ENCODE measurements around the gene TP53INP2. TPM values are rescaled to one million over a fixed set of nuclear protein-coding genes. Genes with fewer than 3 reads are reported as not detected.

The TP53INP2 gene
- total and polyA plus RNA-seq, 9 of the 15 experiments (the other 6 are each of a cell fraction or from before 2014, with no cell fraction given): 0.43 to 5.0 (median 1.3) TPM

GRCh38 chr20:34715384-34715783 is 11.2 kb downstream of the TP53INP2 start:
- CTCF ChIA-PET (ENCODE audit: low intra/inter-chr PET ratio): no interaction called here
- no TSS peak for BruUV-seq (replicated peaks)
- in situ Hi-C loops (cut with MboI): no loop called here

GRCh38 chr20:34716921-34717229 is 12.7 kb downstream of the TP53INP2 start:
- no peak for FAIRE-seq
- POLR2A ChIA-PET: interaction anchor here (1.1 kb wide), 1 partner anchor 21 kb away, joined by 3 read pairs; no protein-coding TSS in a partner anchor

More at GRCh38 chr20:34715384-34715783, 11.2 kb downstream of the TP53INP2 start:
- Histone ChIP-seq H3K4me3 (no peak overlapping the region), H3K9me1 (ENCODE audit: control insufficient read depth, insufficient read depth, low read length) (no peaks in the 10 kb centered on the region), H4K20me1 (replicated peaks; ENCODE audit: control insufficient read depth, insufficient read depth, low read length) (0 out of 2 replicates have a peak, but pooled peaks cover 2% of the 10 kb centered on the region), H2AFZ (ENCODE audit: low read depth, low read length) (no peak overlapping the region), H3K36me3 (ENCODE audit: control insufficient read depth, insufficient read depth, low read length) (peaks cover 16% of the 10 kb centered on the region; the same call in 2 of the 3 replicates), H3K4me2 (ENCODE audit: insufficient read depth, low read length) (no peak overlapping the region), H3K4me1 (replicated peaks in 1 of 2; ENCODE audit: control insufficient read depth in 2 of 2, insufficient read depth in 2 of 2, low read length in 2 of 2) (peaks cover 19 to 32% of the 10 kb centered on the region in 2 experiments), H3K27ac (ENCODE audit: extremely low read depth, low read depth, low read length) (no peak overlapping the region), H3K79me2 (ENCODE audit: control insufficient read depth, insufficient read depth, low read length) (no peaks in the 10 kb centered on the region), H3K9ac (ENCODE audit: insufficient read depth in 1 of 2, low read depth in 2 of 2, low read length in 2 of 2) (no peak overlapping the region), H3K27me3 (ENCODE audit: control insufficient read depth in 2 of 2, insufficient read depth in 2 of 2, low read length in 2 of 2) (no peaks in the 10 kb centered on the region), H3K9me3 (replicated peaks; ENCODE audit: control insufficient read depth, insufficient read depth, low read depth, low read length) (no peaks in the 10 kb centered on the region)
- 80% methylated on average over 4 of the region's 4 CpGs for WGBS (ENCODE audit: insufficient coverage, low coverage, missing lambda C conversion rate)
- TF ChIP-seq CREBBP (IDR thresholded peaks at IDR 0.05; ENCODE audit: low read depth, low read length) (no peak), ZNF699 (CRISPR knock-in tag; IDR thresholded peaks at IDR 0.05; ENCODE audit: insufficient replicate concordance) (no peak)
- POLR2A ChIA-PET: interaction anchor here (0.6 kb wide), 1 partner anchor 14 kb away, joined by 3 read pairs; no protein-coding TSS in a partner anchor
- intact Hi-C loops (cut with micrococcal nuclease): no loop called here
- ATAC-seq (no peak), FAIRE-seq (no peak), DNase-seq (ENCODE audit: extremely low read depth in 1 of 4, low spot score in 3 of 4) (no peak)

More at GRCh38 chr20:34716921-34717229, 12.7 kb downstream of the TP53INP2 start:
- peaks cover 23% of the 10 kb centered on the region; the same call in 2 of the 3 replicates for H3K36me3 ChIP-seq (ENCODE audit: control insufficient read depth, insufficient read depth, low read length)
- H3K79me2 ChIP-seq (ENCODE audit: control insufficient read depth, insufficient read depth, low read length): no peaks in the 10 kb centered on the region
- H4K20me1 ChIP-seq (replicated peaks; ENCODE audit: control insufficient read depth, insufficient read depth, low read length): 0 out of 2 replicates have a peak, but pooled peaks cover 2% of the 10 kb centered on the region
- DNase-seq (ENCODE audit: extremely low read depth in 1 of 4, low spot score in 3 of 4) (no peak), ATAC-seq (no peak)
- no peak overlapping the region for H3K9ac ChIP-seq (ENCODE audit: insufficient read depth in 1 of 2, low read depth in 2 of 2, low read length in 2 of 2)
- peaks cover 18 to 29% of the 10 kb centered on the region in 2 experiments for H3K4me1 ChIP-seq (replicated peaks in 1 of 2; ENCODE audit: control insufficient read depth in 2 of 2, insufficient read depth in 2 of 2, low read length in 2 of 2)
- H2AFZ ChIP-seq (ENCODE audit: low read depth, low read length): no peak overlapping the region
- TF ChIP-seq U2AF1 (optimal IDR thresholded peaks at IDR 0.05; ENCODE audit: low read depth, low read length) (no peak), FOXJ3 (CRISPR knock-in tag; IDR thresholded peaks at IDR 0.05) (no peak), E2F5 (CRISPR knock-in tag; IDR thresholded peaks at IDR 0.05) (no peak)
- 100% methylated on average over 2 of the region's 2 CpGs for WGBS (ENCODE audit: insufficient coverage, low coverage, missing lambda C conversion rate)
- H3K27ac ChIP-seq (ENCODE audit: extremely low read depth, low read depth, low read length): no peak overlapping the region
- intact Hi-C loops (cut with micrococcal nuclease) (no loop called here), in situ Hi-C loops (cut with MboI) (no loop called here)
- no peaks in the 10 kb centered on the region for H3K9me1 ChIP-seq (ENCODE audit: control insufficient read depth, insufficient read depth, low read length)
- no peaks in the 10 kb centered on the region for H3K9me3 ChIP-seq (replicated peaks; ENCODE audit: control insufficient read depth, insufficient read depth, low read depth, low read length)
- no peak overlapping the region for H3K4me3 ChIP-seq
- CTCF ChIA-PET (ENCODE audit: low intra/inter-chr PET ratio): no interaction called here
- no peak overlapping the region for H3K4me2 ChIP-seq (ENCODE audit: insufficient read depth, low read length)
- BruUV-seq (replicated peaks): no TSS peak
- no peaks in the 10 kb centered on the region for H3K27me3 ChIP-seq (ENCODE audit: control insufficient read depth in 2 of 2, insufficient read depth in 2 of 2, low read length in 2 of 2)
